IPS-NIHi11 (cell line): ENCODE data around the gene SRRM3.
"Not testable (repeated sequence)": the region's sequence is repeated elsewhere in the genome, so short reads cannot be mapped to it uniquely, and the experiment has no call there.

Source experiments
- DNase-seq: peaks from one replicate; pipeline ENCODE4 v3.0.0; 2012; ENCODE audit warnings: mixed read lengths, low spot score

Gene SRRM3

GRCh38 chr7:76201732-76202665, at the start of gene SRRM3:
TSS of gene SRRM3 (plus strand) at chr7:76201896. CDS start at chr7:76235067, 33,171 bp downstream.
- DNase-seq: peak; percentile 95

GRCh38 chr7:76151932-76152331, 49.8 kb upstream of the SRRM3 start:
- no peak for DNase-seq

- not testable (repeated sequence) for DNase-seq
These were observed 48.0 kb upstream of the SRRM3 start for GRCh38 chr7:76153571-76154230.

- no peak for DNase-seq
These were observed 45.8 kb upstream of the SRRM3 start for GRCh38 chr7:76155938-76156337.

- not testable (repeated sequence) for DNase-seq
These were observed 44.6 kb upstream of the SRRM3 start for GRCh38 chr7:76156992-76157685.

- not testable (repeated sequence) for DNase-seq
These were observed 43.3 kb upstream of the SRRM3 start for GRCh38 chr7:76158416-76158815.

GRCh38 chr7:76162416-76163170, 39.1 kb upstream of the SRRM3 start:
- not testable (repeated sequence) for DNase-seq

GRCh38 chr7:76163812-76164211, 37.9 kb upstream of the SRRM3 start:
- DNase-seq: peak; percentile 34

- DNase-seq: no peak
These were observed 36.4 kb upstream of the SRRM3 start for GRCh38 chr7:76165106-76165972.

- DNase-seq: no peak
These were observed 35.7 kb upstream of the SRRM3 start for GRCh38 chr7:76165973-76166403.

GRCh38 chr7:76166404-76167255, 35.1 kb upstream of the SRRM3 start:
- DNase-seq: peak; percentile 95

- no peak for DNase-seq
These were observed 28.0 kb upstream of the SRRM3 start for GRCh38 chr7:76173566-76174205.

- DNase-seq: not testable (repeated sequence)
These were observed 24.7 kb upstream of the SRRM3 start for GRCh38 chr7:76176951-76177350.

GRCh38 chr7:76179686-76180085, 22.0 kb upstream of the SRRM3 start:
- DNase-seq: no peak

- no peak for DNase-seq
These were observed 19.3 kb upstream of the SRRM3 start for GRCh38 chr7:76182225-76182960.

GRCh38 chr7:76185187-76185896, 16.4 kb upstream of the SRRM3 start:
- no peak for DNase-seq

- no peak for DNase-seq
These were observed 14.4 kb upstream of the SRRM3 start for GRCh38 chr7:76187272-76187671.

GRCh38 chr7:76189276-76189675, 12.4 kb upstream of the SRRM3 start:
- no peak for DNase-seq
